ACHN (cell line): Measurements from ENCODE around the gene TMPRSS9.
"Not testable (repeated sequence)": the region's sequence is repeated elsewhere in the genome, so short reads cannot be mapped to it uniquely, and the experiment has no call there.

ENCODE experiments used
- DNase-seq: peaks from one replicate; pipeline ENCODE4 v3.0.0-alpha.2; 2015
- in situ Hi-C: cut with HindIII; loops from 2 replicates; pipeline ENCODE4 v1.10.0; 2017; ENCODE audit warnings: low sequenced_read_pairs, low pct_ligation_motif_present, low pct_unique_long_range_greater_than_20kb

The TMPRSS9 gene

GRCh38 chr19:2339644-2340310 is 20.3 kb upstream of the TMPRSS9 start:
- no peak for DNase-seq
- in situ Hi-C loops = no loop called here

GRCh38 chr19:2340496-2341243 is 19.4 kb upstream of the TMPRSS9 start:
- in situ Hi-C loops = no loop called here

GRCh38 chr19:2341244-2341751 is 18.8 kb upstream of the TMPRSS9 start:
- in situ Hi-C loops = no loop called here
- no peak for DNase-seq

More at GRCh38 chr19:2340496-2341243, 19.4 kb upstream of the TMPRSS9 start:
- DNase-seq = no peak

GRCh38 chr19:2341982-2342381 is 18.1 kb upstream of the TMPRSS9 start:
- in situ Hi-C loops = no loop called here

GRCh38 chr19:2342656-2343288 is 17.3 kb upstream of the TMPRSS9 start:
- DNase-seq = no peak
- in situ Hi-C loops = no loop called here

More at GRCh38 chr19:2341982-2342381, 18.1 kb upstream of the TMPRSS9 start:
- no peak for DNase-seq

- in situ Hi-C loops = no loop called here
- DNase-seq = no peak
These were observed 16.6 kb upstream of the TMPRSS9 start for GRCh38 chr19:2343289-2343982.

GRCh38 chr19:2344381-2344870 is 15.6 kb upstream of the TMPRSS9 start:
- in situ Hi-C loops = no loop called here
- no peak for DNase-seq

- DNase-seq = no peak
- in situ Hi-C loops = no loop called here
These were observed 15.0 kb upstream of the TMPRSS9 start for GRCh38 chr19:2345076-2345475.

- in situ Hi-C loops = no loop called here
- no peak for DNase-seq
These were observed 14.0 kb upstream of the TMPRSS9 start for GRCh38 chr19:2345794-2346663.

- DNase-seq, in situ Hi-C loops: not testable (repeated sequence)
These were observed 10.2 kb upstream of the TMPRSS9 start for GRCh38 chr19:2349818-2350217.

GRCh38 chr19:2350656-2351055 is 9.4 kb upstream of the TMPRSS9 start:
- DNase-seq = no peak
- in situ Hi-C loops = no loop called here

- in situ Hi-C loops = no loop called here
These were observed 8.5 kb upstream of the TMPRSS9 start for GRCh38 chr19:2351591-2351990.

GRCh38 chr19:2352121-2352520 is 7.9 kb upstream of the TMPRSS9 start:
- in situ Hi-C loops = no loop called here
- no peak for DNase-seq

More at GRCh38 chr19:2351591-2351990, 8.5 kb upstream of the TMPRSS9 start:
- no peak for DNase-seq

- in situ Hi-C loops = no loop called here
- no peak for DNase-seq
These were observed 6.7 kb upstream of the TMPRSS9 start for GRCh38 chr19:2353159-2353886.

- in situ Hi-C loops = no loop called here
- no peak for DNase-seq
These were observed 6.0 kb upstream of the TMPRSS9 start for GRCh38 chr19:2353887-2354592.

GRCh38 chr19:2354670-2355069 is 5.4 kb upstream of the TMPRSS9 start:
- DNase-seq = no peak
- in situ Hi-C loops = no loop called here
